NT2/D1 (cell line): Measurements from ENCODE around the gene MATCAP1.

ENCODE experiments used
- SUZ12 ChIP-seq: IDR thresholded peaks from 2 replicates; pipeline ENCODE4 v1.6.1; 2011; ENCODE audit not compliant: insufficient read length, insufficient read depth; ENCODE audit errors: extremely low read depth
- YY1 ChIP-seq: IDR thresholded peaks from 2 replicates; pipeline ENCODE4 v1.6.1; 2011; ENCODE audit not compliant: insufficient read length, insufficient read depth
- ZNF274 ChIP-seq: IDR thresholded peaks from 2 replicates; pipeline ENCODE4 v1.6.1; 2011; ENCODE audit warnings: mild to moderate bottlenecking, low read depth, low read length

DNA sequence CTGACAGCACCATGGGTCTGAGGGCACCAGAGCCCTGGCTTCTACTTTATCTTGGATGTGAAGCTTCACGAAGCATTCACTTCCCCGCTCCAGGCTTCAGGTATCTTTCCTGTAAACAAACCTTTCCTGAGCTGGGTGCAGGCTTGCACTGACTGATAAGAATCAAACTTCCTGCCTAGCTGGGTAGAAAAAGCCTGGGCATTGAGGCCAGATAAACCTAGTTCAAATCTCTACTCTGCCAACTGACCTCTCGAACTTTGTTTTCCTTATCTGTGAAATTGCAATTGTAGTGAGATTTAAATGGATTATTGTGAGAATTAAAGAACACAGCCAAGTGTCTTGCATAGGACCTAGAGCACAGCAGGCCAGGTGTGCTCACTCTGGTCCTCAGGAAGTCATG, 40.2 kb upstream of the MATCAP1 start:
- TF ChIP-seq ZNF274 (no peak), YY1 (no peak), SUZ12 (no peak)
